ENCODE results near the gene SNX14. TPM values are rescaled to one million over a fixed set of nuclear protein-coding genes. Genes with fewer than 3 reads are reported as not detected.
A peak's percentile ranks its signal among the peaks of the same experiment; 100 is the strongest.

Gene SNX14
- total RNA-seq, 1 donor from 2014 or later = 87.2 TPM

GRCh38 chr6:85463621-85464259 lies 129.9 kb downstream of the SNX14 start:
- no peak for TF ChIP-seq CTCF (IDR thresholded peaks at IDR 0.05)
- H3K4me3 Mint-ChIP-seq (ENCODE audit: unreplicated experiment) = peak overlapping the region; percentile 10
- peaks cover 86% of the 10 kb centered on the region for H3K4me1 Mint-ChIP-seq (ENCODE audit: unreplicated experiment)
- no peaks in the 10 kb centered on the region for H3K27me3 Mint-ChIP-seq (ENCODE audit: unreplicated experiment)
- H3K9me3 Mint-ChIP-seq (ENCODE audit: unreplicated experiment) = no peaks in the 10 kb centered on the region
- no peak for DNase-seq (ENCODE audit: extremely low spot score, unreplicated experiment)
- peaks cover 25% of the 10 kb centered on the region for H3K36me3 Mint-ChIP-seq (ENCODE audit: unreplicated experiment)
- H3K27ac Mint-ChIP-seq (ENCODE audit: unreplicated experiment) = peak overlapping the region; percentile 99

- peaks cover 86% of the 10 kb centered on the region for H3K4me1 Mint-ChIP-seq (ENCODE audit: unreplicated experiment)
- no peak for DNase-seq (ENCODE audit: extremely low spot score, unreplicated experiment)
- peaks cover 17% of the 10 kb centered on the region for H3K36me3 Mint-ChIP-seq (ENCODE audit: unreplicated experiment)
- no peak for TF ChIP-seq CTCF (IDR thresholded peaks at IDR 0.05)
- H3K9me3 Mint-ChIP-seq (ENCODE audit: unreplicated experiment) = no peaks in the 10 kb centered on the region
- H3K27me3 Mint-ChIP-seq (ENCODE audit: unreplicated experiment) = no peaks in the 10 kb centered on the region
- H3K4me3 Mint-ChIP-seq (ENCODE audit: unreplicated experiment) = no peak overlapping the region
- peak overlapping the region; percentile 99 for H3K27ac Mint-ChIP-seq (ENCODE audit: unreplicated experiment)
These were observed 131.0 kb downstream of the SNX14 start for GRCh38 chr6:85462673-85463072.

- Mint-ChIP-seq H3K9me3 (ENCODE audit: unreplicated experiment) (no peaks in the 10 kb centered on the region), H3K36me3 (ENCODE audit: unreplicated experiment) (peaks cover 17% of the 10 kb centered on the region), H3K27me3 (ENCODE audit: unreplicated experiment) (no peaks in the 10 kb centered on the region), H3K4me3 (ENCODE audit: unreplicated experiment) (peak overlapping the region; percentile 1), H3K27ac (ENCODE audit: unreplicated experiment) (peak overlapping the region; percentile 99), H3K4me1 (ENCODE audit: unreplicated experiment) (peaks cover 93% of the 10 kb centered on the region)
- DNase-seq (ENCODE audit: extremely low spot score, unreplicated experiment) = no peak
- TF ChIP-seq CTCF (IDR thresholded peaks at IDR 0.05) = no peak
These were observed 131.9 kb downstream of the SNX14 start for GRCh38 chr6:85461798-85462170.

GRCh38 chr6:85460921-85461797 lies 132.5 kb downstream of the SNX14 start:
- peaks cover 97% of the 10 kb centered on the region for H3K4me1 Mint-ChIP-seq (ENCODE audit: unreplicated experiment)

More at GRCh38 chr6:85460921-85461797, 132.5 kb downstream of the SNX14 start:
- no peak for DNase-seq (ENCODE audit: extremely low spot score, unreplicated experiment)
- no peaks in the 10 kb centered on the region for H3K27me3 Mint-ChIP-seq (ENCODE audit: unreplicated experiment)
- TF ChIP-seq CTCF (IDR thresholded peaks at IDR 0.05) = no peak
- H3K36me3 Mint-ChIP-seq (ENCODE audit: unreplicated experiment) = peaks cover 15% of the 10 kb centered on the region
- H3K4me3 Mint-ChIP-seq (ENCODE audit: unreplicated experiment) = no peak overlapping the region
- peak overlapping the region; percentile 99 for H3K27ac Mint-ChIP-seq (ENCODE audit: unreplicated experiment)
- H3K9me3 Mint-ChIP-seq (ENCODE audit: unreplicated experiment) = no peaks in the 10 kb centered on the region
